Measurements from ENCODE around the gene CCDC47. TPM values are rescaled to one million over a fixed set of nuclear protein-coding genes. Genes with fewer than 3 reads are reported as not detected.
"Not testable (repeated sequence)": the region's sequence is repeated elsewhere in the genome, so short reads cannot be mapped to it uniquely, and the experiment has no call there.

Gene CCDC47
- total RNA-seq, 1 donor from 2014 or later = 71.8 TPM

GRCh38 chr17:63735691-63736090 is 37.7 kb downstream of the CCDC47 start:
- H3K27me3 Mint-ChIP-seq = no peaks in the 10 kb centered on the region
- H3K4me1 Mint-ChIP-seq (ENCODE audit: unreplicated experiment) = peaks cover 3% of the 10 kb centered on the region
- H3K9me3 Mint-ChIP-seq = no peaks in the 10 kb centered on the region
- TF ChIP-seq CTCF (conservative IDR thresholded peaks at IDR 0.05) = no peak
- H3K4me3 Mint-ChIP-seq = no peak overlapping the region
- no peak for DNase-seq (ENCODE audit: extremely low spot score, unreplicated experiment)
- H3K27ac Mint-ChIP-seq = no peak overlapping the region
- no peaks in the 10 kb centered on the region for H3K36me3 Mint-ChIP-seq

- Mint-ChIP-seq H3K4me3 (no peak overlapping the region), H3K36me3 (peaks cover 7% of the 10 kb centered on the region), H3K27ac (no peak overlapping the region), H3K27me3 (no peaks in the 10 kb centered on the region), H3K9me3 (no peaks in the 10 kb centered on the region), H3K4me1 (ENCODE audit: unreplicated experiment) (peaks cover 7% of the 10 kb centered on the region)
- no peak for TF ChIP-seq CTCF (conservative IDR thresholded peaks at IDR 0.05)
- DNase-seq (ENCODE audit: extremely low spot score, unreplicated experiment) = no peak
Measured at GRCh38 chr17:63722403-63722802, 51.0 kb downstream of the CCDC47 start.

DNA sequence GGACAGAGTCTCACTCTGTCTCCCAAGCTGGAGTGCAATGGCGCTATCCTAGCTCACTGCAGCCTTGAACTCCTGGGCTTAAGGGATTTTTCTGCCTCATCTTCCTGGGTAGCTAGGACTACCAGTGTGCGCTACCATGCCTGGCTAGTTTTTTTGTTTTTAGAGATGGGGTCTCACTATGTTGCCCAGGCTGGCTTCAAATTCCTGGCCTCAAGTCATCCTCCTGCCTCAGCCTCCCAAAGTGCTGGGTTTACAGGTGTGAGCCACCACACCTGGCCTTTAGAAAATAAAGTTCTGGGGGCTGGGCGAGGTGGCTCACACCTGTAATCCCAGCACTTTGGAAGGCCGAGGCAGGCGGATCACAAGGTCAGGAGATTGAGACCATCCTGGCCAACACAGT is 53.2 kb downstream of the CCDC47 start:
- peaks cover 10% of the 10 kb centered on the region for H3K4me1 Mint-ChIP-seq (ENCODE audit: unreplicated experiment)
- H3K27me3 Mint-ChIP-seq = not testable (repeated sequence)

GRCh38 chr17:63718988-63719387 is 54.4 kb downstream of the CCDC47 start:
- no peak for DNase-seq (ENCODE audit: extremely low spot score, unreplicated experiment)
- Mint-ChIP-seq H3K9me3 (no peaks in the 10 kb centered on the region), H3K4me3 (no peak overlapping the region), H3K4me1 (ENCODE audit: unreplicated experiment) (peaks cover 10% of the 10 kb centered on the region), H3K27me3 (no peaks in the 10 kb centered on the region), H3K36me3 (no peaks in the 10 kb centered on the region), H3K27ac (no peak overlapping the region)
- no peak for TF ChIP-seq CTCF (conservative IDR thresholded peaks at IDR 0.05)

More for the DNA sequence above, 53.2 kb downstream of the CCDC47 start:
- DNase-seq (ENCODE audit: extremely low spot score, unreplicated experiment); H3K9me3 Mint-ChIP-seq; H3K4me3 Mint-ChIP-seq; H3K27ac Mint-ChIP-seq; H3K36me3 Mint-ChIP-seq: not testable (repeated sequence)

GRCh38 chr17:63716426-63716825 is 57.0 kb downstream of the CCDC47 start:
- Mint-ChIP-seq H3K9me3 (no peaks in the 10 kb centered on the region), H3K36me3 (no peaks in the 10 kb centered on the region), H3K4me1 (ENCODE audit: unreplicated experiment) (peaks cover 4% of the 10 kb centered on the region), H3K27ac (no peak overlapping the region), H3K4me3 (no peak overlapping the region), H3K27me3 (no peaks in the 10 kb centered on the region)
- TF ChIP-seq CTCF (conservative IDR thresholded peaks at IDR 0.05) = no peak
- no peak for DNase-seq (ENCODE audit: extremely low spot score, unreplicated experiment)

GRCh38 chr17:63714550-63715277 is 58.7 kb downstream of the CCDC47 start:
- Mint-ChIP-seq H3K27me3 (no peaks in the 10 kb centered on the region), H3K36me3 (no peaks in the 10 kb centered on the region), H3K27ac (no peak overlapping the region), H3K4me1 (ENCODE audit: unreplicated experiment) (peaks cover 4% of the 10 kb centered on the region), H3K9me3 (no peaks in the 10 kb centered on the region), H3K4me3 (no peak overlapping the region)
- TF ChIP-seq CTCF (conservative IDR thresholded peaks at IDR 0.05) = no peak
- no peak for DNase-seq (ENCODE audit: extremely low spot score, unreplicated experiment)
